MM.1S (cell line): ENCODE results near the gene SBF1.

Experiments
- DNase-seq: peaks from one replicate; pipeline ENCODE4 v3.0.0-alpha.2; 2015
- H2AFZ ChIP-seq: fragments of 300-600 bp; sonication (generic); 2 replicates; pipeline ENCODE4 v1.6.0; 2016; ENCODE audit warnings: antibody characterized with exemption, low read length
- H3F3A ChIP-seq: fragments of 300-600 bp; sonication (generic); 2 replicates; pipeline ENCODE4 v1.6.1; 2016; ENCODE audit warnings: mild to moderate bottlenecking, antibody characterized with exemption, low read length, moderate library complexity, mixed read lengths; ENCODE audit not compliant: insufficient read depth
- H3K27ac ChIP-seq: fragments of 300-600 bp; sonication (generic); 2 replicates; pipeline ENCODE4 v1.5.1; 2016; ENCODE audit warnings: mild to moderate bottlenecking, low read length
- H3K27me3 ChIP-seq: fragments of 300-600 bp; sonication (generic); replicated peaks from 2 replicates; pipeline ENCODE4 v1.6.0; 2016; ENCODE audit warnings: low read length; ENCODE audit not compliant: insufficient read depth
- H3K36me3 ChIP-seq: fragments of 300-600 bp; sonication (generic); replicated peaks from 2 replicates; pipeline ENCODE4 v1.6.1; 2016; ENCODE audit warnings: mild to moderate bottlenecking, low read length, mixed read lengths; ENCODE audit not compliant: insufficient read depth
- H3K4me1 ChIP-seq: fragments of 300-600 bp; sonication (generic); 2 replicates; pipeline ENCODE4 v1.6.1; 2016; ENCODE audit warnings: low read length, mixed read lengths
- H3K4me2 ChIP-seq: fragments of 300-600 bp; sonication (generic); 2 replicates; pipeline ENCODE4 v1.6.0; 2016; ENCODE audit warnings: low read depth, low read length
- H3K4me3 ChIP-seq: fragments of 300-600 bp; sonication (generic); 2 replicates; pipeline ENCODE4 v1.5.1; 2016; ENCODE audit warnings: low read length, mixed read lengths
- H3K79me2 ChIP-seq: fragments of 300-600 bp; sonication (generic); 2 replicates; pipeline ENCODE4 v1.6.1; 2016; ENCODE audit warnings: mixed run types, low read length, mixed read lengths
- H3K9ac ChIP-seq: fragments of 300-600 bp; sonication (generic); 2 replicates; pipeline ENCODE4 v1.6.1; 2016; ENCODE audit warnings: low read length, mixed read lengths
- H3K9me2 ChIP-seq: fragments of 300-600 bp; sonication (generic); replicated peaks from 2 replicates; pipeline ENCODE4 v1.6.1; 2016; ENCODE audit warnings: mild to moderate bottlenecking, low read length, mixed read lengths; ENCODE audit not compliant: insufficient read depth
- H3K9me3 ChIP-seq: fragments of 300-600 bp; sonication (generic); replicated peaks from 2 replicates; pipeline ENCODE4 v1.6.1; 2016; ENCODE audit warnings: mild to moderate bottlenecking, low read length, mixed read lengths; ENCODE audit not compliant: insufficient read depth
- H4K20me1 ChIP-seq: fragments of 300-600 bp; sonication (generic); 2 replicates; pipeline ENCODE4 v1.6.1; 2016; ENCODE audit warnings: mild to moderate bottlenecking, low read length, moderate library complexity, mixed read lengths; ENCODE audit not compliant: insufficient read depth
- CTCF ChIP-seq: fragments of 300-600 bp; sonication (generic); IDR thresholded peaks from 2 replicates; pipeline ENCODE4 v1.5.1; 2016; ENCODE audit warnings: antibody characterized with exemption, low read length, mixed read lengths
- EZH2 ChIP-seq: fragments of 300-600 bp; sonication (generic); optimal IDR thresholded peaks from 2 replicates; pipeline ENCODE3; 2017; ENCODE audit warnings: low read depth, mild to moderate bottlenecking, antibody characterized with exemption, low read length, mixed read lengths
- EZH2phosphoT487 ChIP-seq: fragments of 300-600 bp; sonication (generic); IDR thresholded peaks from 2 replicates; pipeline ENCODE4 v1.6.1; 2018; ENCODE audit warnings: antibody characterized with exemption, low read length

Gene SBF1

DNA sequence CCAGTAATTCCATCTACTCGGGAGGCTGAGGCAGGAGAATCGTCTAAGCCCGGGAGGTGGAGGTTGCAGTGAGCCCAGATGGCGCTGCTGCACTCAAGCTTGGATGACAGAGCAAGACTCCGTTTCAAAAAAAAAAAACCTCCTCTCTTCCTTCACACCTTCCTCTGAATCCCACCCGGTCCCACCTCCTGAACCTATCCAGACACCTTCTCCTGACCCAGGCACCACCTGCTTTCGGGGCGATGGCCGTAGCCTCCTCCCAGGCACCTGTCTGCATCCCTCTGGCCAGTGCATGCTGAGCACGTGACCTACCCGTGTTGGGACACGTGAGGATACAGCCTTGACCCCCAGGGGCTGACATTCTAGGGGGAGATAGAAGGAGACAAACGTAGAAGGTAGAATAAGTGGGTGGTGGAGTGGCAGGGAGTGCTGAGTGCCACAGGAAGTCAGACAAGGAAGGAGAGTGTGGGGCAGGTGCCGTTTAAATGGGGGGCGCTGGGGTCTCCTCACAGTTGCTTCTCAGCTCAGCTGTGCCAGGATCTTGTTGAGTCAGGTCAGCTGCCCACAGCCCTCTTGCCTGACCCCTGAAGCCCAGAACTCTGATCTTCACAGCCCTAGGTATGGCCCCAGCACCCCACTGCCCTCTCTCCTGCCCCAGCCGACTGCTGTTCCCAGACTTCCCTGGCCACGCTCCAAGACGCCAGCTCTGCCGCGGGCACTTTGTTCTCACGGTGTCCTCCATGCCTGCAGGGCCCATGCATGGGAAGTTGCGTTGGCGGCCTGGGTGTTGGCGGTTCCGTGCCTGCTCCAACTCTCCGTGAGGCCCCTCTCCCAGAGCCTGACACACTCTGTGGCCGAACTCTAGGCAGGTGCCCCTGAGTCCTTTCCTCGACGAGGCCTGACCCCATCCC lies 10.6 kb upstream of the SBF1 start:
- no peak for DNase-seq
- Histone ChIP-seq H3K4me3 (no peak overlapping the region), H3K79me2 (no peaks in the 10 kb centered on the region), H3K4me1 (no peaks in the 10 kb centered on the region), H3F3A (no peaks in the 10 kb centered on the region), H3K9ac (no peak overlapping the region), H3K27ac (no peak overlapping the region), H3K4me2 (no peak overlapping the region), H3K9me2 (no peaks in the 10 kb centered on the region), H2AFZ (no peak overlapping the region), H3K9me3 (no peaks in the 10 kb centered on the region), H3K27me3 (0 out of 2 replicates have a peak, but pooled peaks cover under 1% of the 10 kb centered on the region), H3K36me3 (no peaks in the 10 kb centered on the region), H4K20me1 (no peaks in the 10 kb centered on the region)
- TF ChIP-seq EZH2phosphoT487 (no peak), CTCF (no peak), EZH2 (no peak)

DNA sequence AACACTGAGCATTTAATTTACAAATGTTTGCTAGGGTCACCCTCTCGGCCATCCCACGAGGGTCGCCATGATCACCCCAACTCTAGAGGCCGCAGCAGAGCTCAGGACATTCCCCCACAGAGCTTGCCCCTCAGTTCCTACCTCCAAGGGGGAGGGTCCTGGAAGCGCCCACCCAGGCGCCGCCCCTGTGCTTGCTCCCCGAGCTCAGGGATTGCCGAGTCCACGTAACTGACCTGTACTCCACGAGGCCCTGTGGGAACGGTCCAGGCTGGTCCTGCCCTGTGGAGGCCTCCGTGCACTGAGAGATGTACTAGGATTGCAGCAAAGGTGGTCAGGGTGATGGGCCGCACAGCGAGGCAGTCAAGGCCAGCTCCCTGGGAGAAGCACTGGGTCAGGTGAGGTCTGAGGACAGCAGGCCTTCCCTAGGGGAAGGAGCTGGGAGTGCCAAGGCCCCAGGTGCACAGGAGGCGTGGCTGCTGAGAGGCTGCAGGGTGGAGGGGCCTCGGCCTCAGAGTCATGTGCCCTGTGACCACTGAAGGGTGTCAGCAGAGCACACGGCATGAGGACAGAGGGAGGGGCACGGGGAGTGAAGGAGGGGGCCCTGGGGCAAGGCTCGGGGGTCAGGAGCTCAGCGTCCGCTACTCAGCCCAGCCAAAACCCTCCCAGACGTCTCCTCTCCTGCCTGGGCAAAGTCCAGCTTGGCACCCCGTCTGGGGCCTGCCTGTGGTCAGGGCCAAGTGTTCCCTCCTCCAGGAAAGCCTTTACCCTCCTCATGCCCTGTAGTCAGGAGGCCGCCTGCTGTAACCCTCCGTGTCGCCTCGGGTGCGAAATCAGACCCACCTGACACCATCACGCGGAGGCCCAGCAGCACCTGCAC lies 9.4 kb upstream of the SBF1 start:
- Histone ChIP-seq H3K4me1 (no peaks in the 10 kb centered on the region), H3K9me2 (no peaks in the 10 kb centered on the region), H3K9ac (no peak overlapping the region), H3K4me2 (no peak overlapping the region), H3K36me3 (no peaks in the 10 kb centered on the region), H3K4me3 (no peak overlapping the region), H3K27ac (no peak overlapping the region), H3K27me3 (peaks cover 9% of the 10 kb centered on the region; the same call in 1 of the 2 replicates), H3K9me3 (no peaks in the 10 kb centered on the region), H2AFZ (no peak overlapping the region), H3F3A (no peaks in the 10 kb centered on the region), H3K79me2 (no peaks in the 10 kb centered on the region), H4K20me1 (no peaks in the 10 kb centered on the region)
- no peak for DNase-seq
- TF ChIP-seq CTCF = no peak
- no peak for TF ChIP-seq EZH2

GRCh38 chr22:50483556-50483955 lies 8.7 kb upstream of the SBF1 start:
- no peaks in the 10 kb centered on the region for H3K79me2 ChIP-seq
- H3K9me3 ChIP-seq = no peaks in the 10 kb centered on the region
- H3K9me2 ChIP-seq = no peaks in the 10 kb centered on the region
- no peak for TF ChIP-seq EZH2phosphoT487
- no peaks in the 10 kb centered on the region for H3K36me3 ChIP-seq
- peaks cover 14% of the 10 kb centered on the region for H3K27me3 ChIP-seq
- no peaks in the 10 kb centered on the region for H3K4me1 ChIP-seq
- H2AFZ ChIP-seq = no peak overlapping the region
- no peak overlapping the region for H3K4me2 ChIP-seq
- no peak for DNase-seq
- no peaks in the 10 kb centered on the region for H4K20me1 ChIP-seq
- no peak overlapping the region for H3K27ac ChIP-seq
- no peak overlapping the region for H3K9ac ChIP-seq
- no peaks in the 10 kb centered on the region for H3F3A ChIP-seq
- H3K4me3 ChIP-seq = no peak overlapping the region
